NCI-H524 (cell line): ENCODE data around the gene IFNL1.
A peak's percentile ranks its signal among the peaks of the same experiment; 100 is the strongest.
"Not testable (repeated sequence)": the region's sequence is repeated elsewhere in the genome, so short reads cannot be mapped to it uniquely, and the experiment has no call there.

Experiments used
- DNase-seq, 2 experiments: peaks; one replicate each; lab custom pipeline; 2025; lab: John Stamatoyannopoulos, UW

The IFNL1 gene

GRCh38 chr19:39332293-39332692 lies 36.1 kb downstream of the IFNL1 start:
- no peak for DNase-seq

- not testable (repeated sequence) for DNase-seq
Measured at GRCh38 chr19:39332738-39333137, 36.5 kb downstream of the IFNL1 start.

GRCh38 chr19:39333507-39333906 lies 37.3 kb downstream of the IFNL1 start:
- no peak for DNase-seq

DNA sequence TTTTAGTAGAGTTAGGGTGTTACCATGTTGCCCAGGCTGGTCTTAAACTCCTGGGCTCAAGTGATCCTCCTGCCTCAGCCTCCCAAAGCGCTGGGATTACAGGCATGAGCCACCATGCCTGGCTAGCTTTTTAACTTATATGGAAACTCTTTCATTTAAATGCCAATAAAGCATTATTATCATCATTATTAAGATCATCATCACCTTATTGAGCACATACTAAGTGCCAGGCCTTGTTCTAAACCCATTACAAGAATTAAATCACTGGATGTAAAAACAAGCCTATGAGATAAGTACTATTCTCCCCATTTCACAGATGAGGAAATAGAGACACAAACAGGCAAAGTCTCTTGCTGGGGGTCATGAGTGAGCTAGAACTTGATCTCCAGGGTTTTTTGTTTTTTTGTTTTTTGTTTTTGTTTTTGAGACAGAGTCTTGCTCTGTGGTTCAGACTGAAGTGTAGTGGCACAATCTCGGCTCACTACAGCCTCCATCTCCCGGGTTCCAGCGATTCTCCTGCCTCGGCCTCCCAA lies 38.3 kb downstream of the IFNL1 start:
- DNase-seq, result no peak

DNA sequence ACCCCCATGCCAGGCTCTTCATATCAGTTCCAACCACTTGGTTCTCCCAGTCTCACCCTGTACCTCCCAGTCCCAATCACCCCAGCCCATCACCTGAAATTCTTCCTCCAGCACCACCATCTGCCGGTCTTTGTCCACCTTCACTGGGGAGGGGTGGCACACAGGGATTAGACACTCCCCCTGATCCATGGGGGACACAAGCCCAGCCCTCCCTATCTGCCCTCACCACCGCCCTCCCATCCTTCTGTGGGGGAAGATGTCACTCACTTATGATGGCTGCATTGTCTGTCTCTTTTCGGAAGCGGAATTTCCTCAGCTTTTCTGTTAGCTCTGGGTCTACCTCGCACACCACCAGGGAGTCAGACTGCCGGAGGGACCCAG lies 39.0 kb downstream of the IFNL1 start:
- DNase-seq, result no peak

DNA sequence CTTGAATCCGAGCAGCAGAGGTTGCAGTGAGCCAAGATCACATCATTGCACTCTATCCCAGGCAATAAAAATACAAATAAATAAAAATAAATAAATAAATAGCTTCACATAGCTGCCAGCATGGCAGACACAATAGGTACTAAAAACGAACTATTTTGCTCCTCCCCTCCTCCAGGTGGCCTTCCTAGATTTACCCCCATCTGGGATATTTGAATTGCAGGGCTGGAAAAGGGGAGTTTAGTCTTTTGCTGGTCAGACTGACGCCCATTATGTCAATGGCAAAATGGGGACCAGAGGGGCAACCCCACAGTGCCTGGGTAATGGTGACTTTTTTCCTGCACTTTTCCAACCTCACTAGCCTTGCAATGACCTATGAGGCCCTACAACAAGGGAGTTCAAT lies 40.3 kb downstream of the IFNL1 start:
- no peak for DNase-seq

DNA sequence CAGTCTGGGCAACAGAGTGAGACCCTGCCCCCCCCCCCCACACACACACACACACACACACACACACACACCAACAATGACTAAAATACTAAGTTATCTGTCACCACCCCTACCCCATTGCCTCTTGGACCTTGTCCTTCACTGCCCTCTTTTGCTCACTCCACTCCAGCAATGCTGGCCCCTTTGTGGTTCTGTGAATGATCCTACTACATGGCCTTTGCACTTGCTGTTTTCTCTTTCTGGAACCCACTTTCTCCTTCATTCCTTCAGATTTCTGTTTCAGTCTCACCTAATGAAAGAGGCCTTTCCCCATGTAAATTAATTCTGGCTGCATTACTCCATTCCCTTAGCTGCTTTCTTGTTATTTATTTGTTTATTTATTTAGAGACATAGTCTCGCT lies 43.5 kb downstream of the IFNL1 start:
- no peak for DNase-seq

DNA sequence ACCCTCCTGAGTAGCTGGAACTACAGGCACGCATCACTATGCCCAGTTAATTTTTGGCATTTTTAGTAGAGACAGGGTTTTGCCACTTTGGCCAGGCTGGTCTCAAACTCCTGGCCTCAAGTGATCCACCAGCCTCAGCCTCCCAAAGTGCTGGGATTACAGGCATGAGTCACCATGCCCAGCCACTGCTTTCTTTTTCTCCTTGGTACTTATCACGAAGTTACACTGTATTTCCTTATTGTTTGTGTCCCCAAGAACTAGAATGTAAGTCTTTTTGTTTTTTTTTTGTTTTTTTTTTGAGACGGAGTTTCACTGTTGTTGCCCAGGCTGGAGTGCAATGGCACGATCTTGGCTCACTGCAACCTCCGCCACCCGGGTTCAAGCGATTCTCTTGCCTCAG lies 43.9 kb downstream of the IFNL1 start:
- not testable (repeated sequence) for DNase-seq

- DNase-seq, result peak in 1 of 2 experiments; percentile 66
Measured at GRCh38 chr19:39341129-39341718, 45.0 kb downstream of the IFNL1 start.

DNA sequence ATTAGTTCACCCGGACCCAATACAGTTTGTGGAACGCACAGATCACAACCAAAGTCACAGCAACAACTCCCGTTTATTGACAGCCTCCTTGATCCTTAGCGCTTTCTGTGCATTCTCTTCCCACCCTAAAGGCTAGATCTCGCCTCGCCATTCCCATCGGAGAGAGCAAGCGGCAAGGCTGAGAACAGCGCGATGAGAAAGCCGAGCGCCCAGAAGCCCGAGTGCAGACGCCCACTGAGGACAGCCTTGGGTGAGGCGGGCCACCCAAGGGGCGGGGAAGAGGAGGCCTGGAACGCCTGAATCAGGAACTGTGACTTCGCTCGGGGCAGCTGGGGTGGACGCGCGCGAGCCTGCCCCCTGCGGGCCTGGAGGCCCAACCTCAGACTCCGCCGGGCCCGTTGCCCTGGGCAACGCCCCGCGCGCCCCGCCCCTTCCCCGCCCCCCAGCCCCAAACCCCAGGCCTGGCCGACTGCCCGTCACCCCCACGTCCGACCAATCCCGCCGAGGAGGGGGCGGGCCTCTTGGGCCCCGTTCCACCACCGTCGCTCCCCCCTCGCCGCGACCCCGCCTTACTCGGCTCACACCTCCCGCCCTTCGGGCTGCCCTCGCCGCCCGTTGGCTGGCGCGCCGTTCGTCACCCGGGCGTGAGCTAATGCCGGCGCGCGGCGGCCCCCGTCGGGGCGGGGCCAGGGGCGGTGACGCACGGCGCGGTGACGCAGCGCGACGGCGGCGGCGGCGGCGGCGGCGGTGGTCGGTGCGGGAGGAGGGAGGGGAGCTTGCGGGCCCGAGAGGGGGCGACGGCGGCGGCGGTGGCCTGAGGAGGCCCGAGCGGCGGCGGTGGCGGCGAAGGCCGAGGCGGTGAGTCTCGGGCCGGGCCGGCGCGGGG lies 45.8 kb downstream of the IFNL1 start, which contains the start of gene SAMD4B:
SAMD4B (plus strand) TSS at position 703 of the 886 bp plus-strand sequence. CDS start 14,473 bp downstream, outside the sequence.
- peak; percentile 98 to 99 for DNase-seq

DNA sequence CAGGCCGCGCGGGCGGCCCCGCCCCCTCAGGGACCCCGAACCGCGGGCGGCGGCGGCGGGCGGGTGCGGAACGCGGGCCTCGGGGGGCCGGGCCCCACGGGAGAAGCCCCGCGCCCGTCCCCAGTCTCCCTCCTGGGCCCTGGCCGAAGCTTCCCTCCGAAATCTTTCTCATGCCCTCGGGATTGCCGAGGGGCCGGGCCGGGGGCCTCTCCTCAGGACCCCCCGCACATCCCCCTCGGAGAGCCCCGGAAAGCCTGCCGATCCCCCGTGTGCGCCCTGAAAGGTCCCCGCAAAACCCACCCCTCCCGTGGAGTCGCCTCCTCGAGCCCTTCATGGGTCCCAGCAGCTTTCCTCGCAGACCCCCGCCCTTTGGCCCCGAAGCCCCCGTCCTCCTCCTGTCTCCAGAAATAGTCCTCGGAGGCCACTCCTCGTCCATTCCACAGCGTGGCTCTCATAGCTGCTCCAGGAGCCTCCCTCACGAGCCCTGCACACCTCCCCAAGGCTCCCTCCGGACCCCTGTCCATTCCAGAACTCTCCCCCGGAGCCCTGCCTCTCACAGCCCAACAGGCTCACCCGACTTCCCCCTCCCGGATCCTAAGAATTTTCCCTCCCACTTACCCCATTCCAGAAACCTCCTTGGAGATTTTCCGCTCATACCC lies 46.6 kb downstream of the IFNL1 start:
- no peak for DNase-seq

- no peak for DNase-seq
Measured at GRCh38 chr19:39345956-39346355, 49.7 kb downstream of the IFNL1 start.

- DNase-seq, result no peak
Measured at GRCh38 chr19:39347332-39348164, 51.3 kb downstream of the IFNL1 start.
